Ascending aorta (tissue), 2 donors: ENCODE results near the gene PCSK7. TPM values are rescaled to one million over a fixed set of nuclear protein-coding genes. Genes with fewer than 3 reads are reported as not detected.
"Not testable (repeated sequence)": the region's sequence is repeated elsewhere in the genome, so short reads cannot be mapped to it uniquely, and the experiment has no call there.

ENCODE experiments used
- DNase-seq, 2 donors: peaks; one replicate each; pipeline ENCODE4 v3.0.0-alpha.2; 2019; ENCODE audit warnings: low spot score in 2 of 2
- H3K27ac ChIP-seq, 2 donors: fragments of 200-600 bp; sonication (generic); one replicate each; pipeline ENCODE4 v1.5.1; 2016 to 2017; ENCODE audit warnings: mild to moderate bottlenecking in 1 of 2
- H3K27me3 ChIP-seq: fragments of 200-600 bp; sonication (generic); one replicate; pipeline ENCODE4 v1.5.1; 2017
- H3K36me3 ChIP-seq, 2 donors: fragments of 200-600 bp; sonication (generic); one replicate each; pipeline ENCODE4 v1.5.1; 2016
- H3K4me1 ChIP-seq, 2 donors: fragments of 200-600 bp; sonication (generic); one replicate each; pipeline ENCODE4 v1.5.1; 2016 to 2017; ENCODE audit warnings: mild to moderate bottlenecking in 1 of 2
- H3K4me3 ChIP-seq, 2 donors: fragments of 200-600 bp; sonication (generic); one replicate each; pipeline ENCODE4 v1.5.1; 2016 to 2017; ENCODE audit warnings: mild to moderate bottlenecking in 1 of 2
- H3K9me3 ChIP-seq, 2 donors: fragments of 200-600 bp; sonication (generic); one replicate each; pipeline ENCODE4 v1.5.1; 2016
- CTCF ChIP-seq, 3 experiments: fragments of 200-600 bp in 2 of 3; fragments of 450-650 bp in 1 of 3; sonication (generic) in 2 of 3; IDR thresholded peaks; one replicate each; pipeline ENCODE4 v1.5.1; 2016 to 2019; ENCODE audit warnings: antibody characterized with exemption in 3 of 3, mild to moderate bottlenecking in 1 of 3, moderate library complexity in 1 of 3
- intact Hi-C: fragments of 100-400 bp; cut with DNase I; formaldehyde crosslinking; loops from one replicate; pipeline ENCODE4 v1.15.1; 2023
- total RNA-seq: library from RNA; depleted of rRNA; stranded (reverse); fragments of >200 nt; gene quantifications from one replicate; pipeline ENCODE4 v1.1.0, GENCODE V29; 2016

PCSK7 gene
- total RNA-seq, 1 donor from 2014 or later: 112 TPM

GRCh38 chr11:117208710-117209109 lies 23.2 kb downstream of the PCSK7 start:
- H3K36me3 ChIP-seq: peaks cover 19 to 31% of the 10 kb centered on the region in 2 donors

DNA sequence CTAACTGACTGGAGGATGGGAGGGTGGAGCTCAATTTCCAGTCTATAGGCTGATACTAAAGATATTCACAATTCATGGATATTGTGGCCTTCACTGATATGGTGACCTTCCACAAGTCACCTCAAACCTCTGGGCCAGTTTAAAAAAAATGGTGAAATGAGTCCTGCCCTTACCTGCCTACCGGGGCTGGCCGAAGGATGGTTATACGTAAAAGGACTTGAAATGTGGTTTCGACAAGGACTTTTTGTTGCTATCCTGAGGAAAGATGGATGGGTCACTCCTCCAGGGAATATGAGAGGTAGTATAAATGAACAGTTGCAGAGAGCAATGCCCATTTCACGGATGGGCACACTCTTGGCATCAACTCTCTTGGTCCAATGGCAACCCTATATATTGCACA lies 24.4 kb downstream of the PCSK7 start:
- H3K36me3 ChIP-seq: peaks cover 31 to 34% of the 10 kb centered on the region in 2 donors
- intact Hi-C loops, DNase-seq, H3K4me3 ChIP-seq, H3K9me3 ChIP-seq, H3K27me3 ChIP-seq, H3K27ac ChIP-seq: not testable (repeated sequence)
- peaks cover 9 to 16% of the 10 kb centered on the region in 2 donors for H3K4me1 ChIP-seq

More at GRCh38 chr11:117208710-117209109, 23.2 kb downstream of the PCSK7 start:
- H3K27me3 ChIP-seq, H3K4me3 ChIP-seq, H3K27ac ChIP-seq, H3K9me3 ChIP-seq, intact Hi-C loops: not testable (repeated sequence)
- peaks cover 9 to 15% of the 10 kb centered on the region in 2 donors for H3K4me1 ChIP-seq
- peak in 1 of 2 donors; percentile 82 for DNase-seq
- TF ChIP-seq CTCF (IDR thresholded peaks at IDR 0.05): peak; percentile 7 to 14 (median 12)

- H3K27ac ChIP-seq, intact Hi-C loops, H3K27me3 ChIP-seq, H3K4me3 ChIP-seq, H3K9me3 ChIP-seq: not testable (repeated sequence)
- DNase-seq: peak in 1 of 2 donors; percentile 69
- H3K36me3 ChIP-seq: peaks cover 38 to 40% of the 10 kb centered on the region in 2 donors
- peaks cover 9 to 16% of the 10 kb centered on the region in 2 donors for H3K4me1 ChIP-seq
Measured at GRCh38 chr11:117206859-117207258, 25.0 kb downstream of the PCSK7 start.

DNA sequence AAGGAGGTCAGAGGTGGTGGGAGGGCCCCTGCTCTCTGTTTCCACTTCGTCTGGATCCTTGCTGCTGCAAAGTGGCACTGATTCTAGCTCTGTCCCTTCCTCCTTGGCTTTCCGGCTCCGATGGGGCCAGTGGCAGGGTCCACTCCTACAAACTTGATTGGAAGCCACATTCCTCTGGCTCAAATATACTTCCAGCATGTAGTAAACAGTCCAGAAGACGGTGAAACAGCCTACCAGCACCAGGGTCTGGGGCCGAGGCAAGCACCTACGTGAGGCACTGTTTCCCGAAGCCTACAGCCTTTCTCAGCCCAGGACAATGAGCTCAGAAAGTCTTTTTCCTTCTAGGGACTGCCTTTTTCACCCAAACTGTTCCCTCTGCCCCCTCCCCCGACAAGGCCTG lies 25.8 kb downstream of the PCSK7 start:
- H3K4me3 ChIP-seq, H3K27me3 ChIP-seq, intact Hi-C loops, DNase-seq, H3K9me3 ChIP-seq: not testable (repeated sequence)
- peak overlapping the region; percentile 41 to 65 for H3K27ac ChIP-seq
- H3K36me3 ChIP-seq: peaks cover 45 to 48% of the 10 kb centered on the region in 2 donors
- peaks cover 9 to 16% of the 10 kb centered on the region in 2 donors for H3K4me1 ChIP-seq

- intact Hi-C loops: no loop called here
- Histone ChIP-seq H3K4me3 (peak overlapping the region; percentile 68 to 97), H3K4me1 (peaks cover 9 to 16% of the 10 kb centered on the region in 2 donors), H3K36me3 (peaks cover 50 to 56% of the 10 kb centered on the region in 2 donors), H3K27me3 (no peaks in the 10 kb centered on the region), H3K27ac (peak overlapping the region; percentile 96 to 98), H3K9me3 (no peaks in the 10 kb centered on the region)
- DNase-seq: peak in 1 of 2 donors; percentile 65
- no peak for TF ChIP-seq CTCF (IDR thresholded peaks at IDR 0.05)
Measured at GRCh38 chr11:117205211-117205818, 26.6 kb downstream of the PCSK7 start.

GRCh38 chr11:117204283-117205080 lies 27.4 kb downstream of the PCSK7 start:
- peak overlapping the region; percentile 68 to 97 for H3K4me3 ChIP-seq
- no peak for TF ChIP-seq CTCF (IDR thresholded peaks at IDR 0.05)
- intact Hi-C loops: no loop called here
- peak overlapping the region; percentile 96 to 98 for H3K27ac ChIP-seq
- peaks cover 9 to 16% of the 10 kb centered on the region in 2 donors for H3K4me1 ChIP-seq
- DNase-seq: no peak
- H3K27me3 ChIP-seq: no peaks in the 10 kb centered on the region
- no peaks in the 10 kb centered on the region for H3K9me3 ChIP-seq
- peaks cover 50 to 64% of the 10 kb centered on the region in 2 donors for H3K36me3 ChIP-seq

- TF ChIP-seq CTCF (IDR thresholded peaks at IDR 0.05): no peak
- intact Hi-C loops: no loop called here
- DNase-seq: no peak
- Histone ChIP-seq H3K36me3 (peaks cover 50 to 65% of the 10 kb centered on the region in 2 donors), H3K27me3 (no peaks in the 10 kb centered on the region), H3K9me3 (no peaks in the 10 kb centered on the region), H3K4me3 (peak overlapping the region; percentile 68 to 97), H3K27ac (peak overlapping the region; percentile 96 to 98), H3K4me1 (peaks cover 13 to 16% of the 10 kb centered on the region in 2 donors)
Measured at GRCh38 chr11:117203069-117203407, 28.8 kb downstream of the PCSK7 start.
